Measurements from ENCODE around the gene SUB1.
"Not testable (repeated sequence)": the region's sequence is repeated elsewhere in the genome, so short reads cannot be mapped to it uniquely, and the experiment has no call there.

The SUB1 gene

DNA sequence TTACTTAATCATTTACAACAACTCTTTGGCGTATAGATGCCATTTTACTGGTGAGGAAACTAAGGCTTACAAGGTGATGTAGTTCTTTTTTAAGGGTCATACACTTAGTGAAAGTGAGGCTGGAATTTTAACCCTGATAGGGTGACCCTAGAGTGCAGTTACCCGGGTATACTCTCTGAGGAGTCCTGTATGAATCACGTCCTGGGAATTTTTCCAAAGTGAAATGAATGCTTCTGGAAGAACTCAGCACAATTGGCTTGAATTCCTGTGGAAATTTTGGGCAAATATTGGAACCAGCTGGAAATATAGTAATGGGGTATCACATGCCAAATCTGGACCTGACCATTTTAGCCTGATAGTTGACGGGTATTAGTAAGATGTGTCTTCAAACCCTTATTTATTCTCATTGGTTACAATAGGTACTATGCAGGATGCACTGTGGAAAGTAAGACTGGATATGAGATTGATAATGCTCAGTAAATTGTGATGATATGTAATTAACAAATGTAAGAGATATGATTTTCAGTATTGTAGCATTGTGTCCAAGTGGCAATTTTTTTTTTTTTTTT is 14.8 kb downstream of the SUB1 start:
- DNase-seq (ENCODE audit: low spot score): peak; percentile 50

DNA sequence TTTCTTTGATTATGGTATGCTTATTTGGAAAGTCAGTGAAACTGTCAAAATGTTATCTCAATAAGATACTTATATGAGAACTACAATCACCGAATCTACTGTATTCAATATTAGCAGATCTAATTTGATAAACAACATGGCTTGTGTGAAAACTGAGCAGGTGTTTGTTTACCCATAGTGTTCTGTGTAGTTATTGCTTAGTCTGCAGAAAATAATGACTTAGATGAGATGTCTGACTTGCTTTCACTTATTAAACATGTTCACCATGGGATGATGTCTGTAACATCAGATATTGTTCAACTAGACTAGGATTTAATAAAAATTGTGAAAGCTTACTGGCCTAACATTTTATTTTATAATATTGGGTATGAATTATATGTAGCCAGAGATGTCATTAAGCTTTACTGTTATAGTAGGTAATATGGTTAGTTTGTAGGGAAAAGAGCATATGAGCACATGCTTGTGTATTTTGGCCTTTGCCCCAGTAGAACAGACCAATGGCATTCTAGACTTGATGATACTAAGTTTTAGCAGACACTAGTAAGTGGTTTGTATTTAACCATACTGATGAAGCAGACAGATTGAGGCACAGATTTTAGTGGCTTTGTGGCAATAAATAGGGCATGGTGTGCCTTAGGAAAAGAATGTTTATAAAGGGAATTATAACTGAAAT is 16.4 kb downstream of the SUB1 start:
- no peak for DNase-seq (ENCODE audit: low spot score)

DNA sequence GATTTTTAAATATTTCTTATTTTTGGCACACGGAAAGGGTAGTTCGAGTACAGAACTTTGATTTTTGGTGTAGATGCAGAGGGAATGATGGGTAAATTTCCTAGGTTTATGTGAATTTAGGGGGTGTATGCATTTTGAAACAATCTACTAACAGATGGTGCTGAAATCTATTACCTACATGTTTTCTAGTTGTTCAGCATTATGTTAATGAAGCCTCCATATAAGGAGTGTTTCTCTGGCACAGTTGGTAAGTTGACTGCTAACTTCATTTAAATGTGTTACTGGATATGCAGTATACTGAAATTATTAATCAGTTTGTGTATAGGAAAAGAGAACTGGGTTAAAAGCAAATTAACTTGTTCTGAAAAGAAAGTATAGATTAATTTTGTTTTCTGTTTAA is 17.5 kb downstream of the SUB1 start:
- DNase-seq (ENCODE audit: low spot score): no peak

DNA sequence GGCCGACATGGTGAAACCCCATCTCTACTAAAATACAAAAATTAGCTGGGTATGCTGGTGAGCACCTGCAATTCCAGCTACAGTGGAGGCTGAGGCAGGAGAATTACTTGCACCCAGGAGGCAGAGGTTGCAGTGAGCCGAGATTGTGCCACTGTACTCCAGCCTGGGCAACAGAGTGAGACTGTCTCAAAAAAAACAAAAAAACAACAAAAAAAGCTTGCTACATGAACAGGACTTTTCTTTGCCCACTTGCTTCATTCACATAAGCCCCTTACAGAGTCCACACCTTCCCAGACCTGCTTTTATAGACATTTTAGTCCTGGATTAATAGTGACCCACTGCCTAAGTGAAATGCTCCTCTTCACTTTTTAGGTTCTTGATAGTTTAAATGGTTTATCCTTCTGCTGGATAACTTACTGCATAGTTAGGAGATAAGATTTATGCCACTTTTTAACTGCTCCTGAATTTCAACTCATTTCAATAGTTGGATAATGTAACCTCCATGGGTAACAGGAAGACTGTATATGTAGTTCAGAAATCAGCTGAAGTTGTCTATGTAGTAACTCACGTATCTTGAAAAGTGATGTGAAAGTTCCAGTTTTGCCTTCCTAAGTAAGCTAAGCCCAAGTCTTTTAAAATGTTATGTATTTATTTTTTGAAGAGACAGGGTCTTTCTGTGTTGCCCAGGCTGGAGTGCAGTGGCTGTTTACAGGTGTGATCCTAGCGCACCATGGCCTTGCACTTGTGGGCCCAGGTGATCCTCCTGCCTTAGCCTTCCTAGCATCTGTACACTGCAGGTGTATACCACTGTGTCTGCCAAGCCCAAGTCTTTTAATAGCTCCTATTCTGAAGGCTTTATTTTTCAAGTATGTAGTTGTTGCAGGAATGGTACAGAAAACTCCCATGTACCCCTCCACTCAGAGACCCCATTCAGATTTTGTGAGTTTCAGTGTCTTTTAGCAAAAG is 19.7 kb downstream of the SUB1 start:
- DNase-seq (ENCODE audit: low spot score): no peak

DNA sequence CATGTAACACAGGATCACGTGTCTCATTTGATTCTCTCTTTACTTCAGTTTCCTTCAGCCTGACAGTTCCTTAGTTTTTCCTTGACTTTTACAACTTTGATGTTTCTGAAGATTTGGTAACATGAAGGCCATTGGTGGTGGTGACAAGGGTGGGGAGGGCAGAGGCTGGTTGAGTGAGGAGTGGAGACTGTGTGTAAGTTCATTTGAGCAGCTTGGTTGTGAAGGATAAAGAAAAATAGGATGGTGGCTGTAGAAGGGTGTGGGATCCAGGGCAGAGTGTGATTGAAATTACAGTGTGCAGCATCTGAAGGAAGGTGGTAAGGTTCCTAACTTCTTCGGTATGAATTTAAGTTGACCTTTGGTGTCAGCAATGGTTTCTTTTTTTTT is 20.4 kb downstream of the SUB1 start:
- no peak for DNase-seq (ENCODE audit: low spot score)

DNA sequence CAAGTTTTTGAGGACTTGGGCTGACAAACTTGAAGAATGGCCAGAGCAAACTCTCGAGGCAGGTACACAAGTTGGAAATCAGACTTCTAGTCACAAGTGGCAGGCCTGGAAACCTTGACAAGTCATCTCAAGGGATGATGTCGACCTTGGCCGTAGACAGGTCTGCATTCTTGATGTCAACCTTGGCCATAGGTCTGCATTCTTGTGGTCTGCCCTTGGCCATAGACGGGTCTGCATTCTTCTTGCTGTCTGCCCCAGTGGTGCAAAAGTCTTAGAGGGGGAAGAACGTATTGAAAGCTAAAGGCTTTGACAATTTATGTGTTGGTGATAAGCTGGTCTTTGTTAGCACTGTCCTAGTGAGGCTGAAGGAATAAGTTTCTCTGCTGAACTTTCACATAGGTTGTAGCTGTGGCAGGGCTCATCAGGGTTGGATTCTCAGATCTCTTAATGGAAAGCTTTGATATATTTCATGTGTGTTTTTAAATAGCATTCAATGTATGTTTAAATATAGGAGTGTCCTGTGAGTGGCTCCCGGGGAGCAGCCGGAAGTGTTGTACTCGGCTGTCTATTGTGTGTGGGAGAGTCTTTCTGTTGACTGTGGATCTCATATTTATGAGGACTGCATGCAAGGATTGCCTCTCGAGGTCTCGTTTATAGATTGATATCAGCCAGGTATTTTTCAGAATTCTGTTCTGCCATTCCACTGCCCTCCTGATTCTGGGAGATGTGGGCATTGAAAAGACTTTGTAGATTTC is 27.0 kb downstream of the SUB1 start:
- DNase-seq (ENCODE audit: low spot score): no peak

DNA sequence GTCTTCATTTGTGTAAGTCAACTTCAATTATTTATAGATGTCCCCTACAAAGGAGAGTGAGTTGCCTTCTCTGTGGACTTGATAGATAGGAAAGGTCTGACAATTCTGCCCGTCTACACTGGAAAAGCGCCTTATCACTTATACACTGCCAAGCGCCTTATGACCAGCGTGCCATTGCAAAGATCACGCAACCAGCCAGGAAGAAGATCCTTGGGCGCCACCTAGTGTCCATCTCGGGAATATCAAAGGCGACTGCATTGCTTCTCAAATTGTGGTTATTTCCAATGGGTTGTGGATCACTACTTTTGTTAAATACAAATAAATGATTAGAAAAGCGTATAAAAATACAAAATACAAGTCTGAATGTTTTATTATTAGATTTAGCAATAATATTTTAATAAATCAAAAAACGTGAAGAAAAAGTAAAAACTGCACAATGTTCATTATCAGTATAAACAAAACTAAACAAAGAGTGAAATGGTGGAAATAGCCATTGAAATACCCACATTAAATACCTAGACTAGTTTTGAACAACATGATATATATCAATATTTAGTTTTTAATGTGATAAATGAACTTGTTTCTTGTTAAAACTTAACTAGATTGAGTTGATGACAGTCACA is 27.8 kb downstream of the SUB1 start:
- DNase-seq (ENCODE audit: low spot score): peak; percentile 81

DNA sequence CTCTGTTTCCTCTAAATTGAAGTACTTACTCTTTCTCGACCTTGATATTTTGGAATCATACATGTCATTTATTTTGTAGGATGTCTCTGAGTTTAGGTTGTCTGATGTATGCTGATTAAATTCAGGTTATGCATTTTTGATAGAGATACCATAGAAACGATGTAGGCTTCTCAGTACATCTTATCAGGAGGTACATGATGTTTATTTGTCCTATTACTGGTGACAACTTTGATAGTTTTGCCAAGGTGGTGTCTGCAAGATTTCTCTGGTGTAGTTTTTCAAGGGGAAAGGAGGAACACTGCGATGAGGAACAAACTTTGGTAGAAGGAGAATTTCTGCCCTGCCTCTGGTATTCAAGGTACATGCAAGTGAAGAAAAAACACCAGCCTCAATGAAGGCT is 29.9 kb downstream of the SUB1 start:
- DNase-seq (ENCODE audit: low spot score): no peak

DNA sequence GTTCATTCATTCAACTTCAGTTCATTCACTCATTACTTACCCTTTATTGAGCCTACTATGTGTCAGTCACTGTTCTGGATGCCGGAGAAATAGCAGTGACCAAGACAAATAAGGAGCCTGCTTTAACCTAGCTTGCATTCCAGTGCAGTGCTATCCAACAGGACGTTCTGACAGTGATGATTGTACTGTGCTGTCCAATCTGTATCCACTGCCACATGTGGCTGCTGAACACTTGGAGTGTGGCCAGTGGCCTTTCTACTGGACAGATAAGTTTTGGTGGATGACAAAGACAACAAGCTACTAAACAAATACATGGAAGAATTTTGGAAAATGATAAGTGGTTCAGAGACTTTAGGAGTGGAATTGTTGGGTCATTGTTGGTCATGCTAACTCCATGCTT is 33.6 kb downstream of the SUB1 start:
- DNase-seq (ENCODE audit: low spot score): no peak

DNA sequence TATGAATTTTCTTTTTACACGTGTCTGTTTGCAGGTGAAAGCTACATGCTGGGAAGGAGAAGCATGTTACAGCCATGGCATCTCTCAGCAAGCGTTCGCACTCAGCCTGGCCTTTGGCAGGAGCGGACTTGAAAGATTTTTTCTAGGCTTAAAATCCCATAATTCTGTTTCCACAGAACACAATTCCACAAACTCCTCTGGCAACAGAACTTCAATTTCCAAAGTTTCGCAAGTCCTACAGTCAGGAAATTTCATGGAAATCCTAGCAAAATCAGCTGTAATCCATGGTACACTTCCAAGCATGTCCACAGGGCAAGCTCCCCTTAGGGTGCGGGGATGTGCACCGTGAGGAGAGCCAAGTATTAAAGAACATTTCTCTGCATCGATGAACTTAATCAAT is 35.9 kb downstream of the SUB1 start:
- no peak for DNase-seq (ENCODE audit: low spot score)

DNA sequence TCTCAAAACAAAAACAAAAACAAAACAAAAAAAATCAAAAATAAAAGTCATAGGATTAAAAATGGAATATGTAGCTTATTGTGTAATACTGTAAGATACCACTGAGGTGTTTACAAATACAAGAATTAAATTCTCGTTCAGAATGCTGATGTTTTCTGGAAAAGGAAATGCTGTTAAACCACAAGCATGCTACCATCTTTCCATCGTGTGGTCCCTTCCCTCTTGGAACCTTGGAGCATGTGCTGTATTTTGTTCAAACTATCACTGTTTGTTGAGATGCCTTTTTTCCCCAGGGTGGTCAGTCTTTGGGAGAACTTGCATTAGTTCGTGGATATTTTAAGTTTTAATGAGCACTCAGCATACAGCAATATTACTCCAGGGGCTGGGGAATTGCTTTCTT is 39.7 kb downstream of the SUB1 start:
- no peak for DNase-seq (ENCODE audit: low spot score)

DNA sequence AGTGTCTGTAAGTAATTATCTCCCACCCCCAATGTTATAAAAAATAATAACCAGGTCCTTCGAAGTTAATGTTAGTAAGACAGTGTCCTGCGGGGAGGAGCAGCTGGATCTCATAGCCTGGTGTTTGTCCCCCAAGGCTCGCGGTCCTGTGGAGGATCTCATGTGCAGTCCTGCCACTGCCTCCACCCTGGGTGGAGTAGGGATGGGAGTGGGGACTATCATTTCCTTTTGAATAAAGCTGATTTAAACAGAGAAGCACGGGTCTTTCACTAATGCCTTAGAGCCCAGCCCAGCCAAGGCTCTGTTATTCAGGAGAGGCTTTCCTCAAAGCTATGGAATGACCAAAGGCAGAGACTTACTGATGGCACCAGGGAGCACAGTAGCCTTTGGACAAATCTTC is 40.2 kb downstream of the SUB1 start:
- DNase-seq (ENCODE audit: low spot score): no peak

DNA sequence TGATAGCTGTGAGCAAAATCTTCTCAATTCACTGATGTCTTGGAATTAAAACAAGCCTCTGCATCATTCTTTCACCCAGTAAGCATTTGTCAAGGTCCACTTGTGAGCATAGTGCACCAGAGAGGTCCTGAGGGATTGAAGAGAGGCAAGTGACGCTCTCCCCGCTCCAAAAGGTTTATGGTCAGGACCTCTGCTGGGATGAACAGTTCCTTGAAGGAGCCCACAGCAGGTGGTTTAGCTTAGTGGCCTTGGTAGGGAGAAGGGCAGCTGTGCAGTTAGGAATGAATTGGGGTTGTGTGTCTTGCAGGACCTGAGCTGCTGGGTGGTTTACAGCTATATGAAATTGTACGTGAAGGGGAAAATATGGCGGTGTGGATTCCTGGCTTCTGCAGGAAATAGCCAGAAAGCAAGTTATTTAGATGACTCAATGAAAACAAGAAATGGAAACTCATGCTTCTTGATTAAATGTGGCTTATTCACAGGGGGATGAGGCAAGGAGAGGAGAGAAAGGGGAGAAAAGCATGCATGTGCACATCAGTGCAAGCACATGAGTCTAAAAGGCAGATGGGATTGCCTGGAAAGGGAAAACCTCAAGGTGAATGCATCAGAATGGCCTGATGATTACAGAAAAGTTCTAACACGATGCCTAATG is 42.0 kb downstream of the SUB1 start:
- DNase-seq (ENCODE audit: low spot score): no peak

DNA sequence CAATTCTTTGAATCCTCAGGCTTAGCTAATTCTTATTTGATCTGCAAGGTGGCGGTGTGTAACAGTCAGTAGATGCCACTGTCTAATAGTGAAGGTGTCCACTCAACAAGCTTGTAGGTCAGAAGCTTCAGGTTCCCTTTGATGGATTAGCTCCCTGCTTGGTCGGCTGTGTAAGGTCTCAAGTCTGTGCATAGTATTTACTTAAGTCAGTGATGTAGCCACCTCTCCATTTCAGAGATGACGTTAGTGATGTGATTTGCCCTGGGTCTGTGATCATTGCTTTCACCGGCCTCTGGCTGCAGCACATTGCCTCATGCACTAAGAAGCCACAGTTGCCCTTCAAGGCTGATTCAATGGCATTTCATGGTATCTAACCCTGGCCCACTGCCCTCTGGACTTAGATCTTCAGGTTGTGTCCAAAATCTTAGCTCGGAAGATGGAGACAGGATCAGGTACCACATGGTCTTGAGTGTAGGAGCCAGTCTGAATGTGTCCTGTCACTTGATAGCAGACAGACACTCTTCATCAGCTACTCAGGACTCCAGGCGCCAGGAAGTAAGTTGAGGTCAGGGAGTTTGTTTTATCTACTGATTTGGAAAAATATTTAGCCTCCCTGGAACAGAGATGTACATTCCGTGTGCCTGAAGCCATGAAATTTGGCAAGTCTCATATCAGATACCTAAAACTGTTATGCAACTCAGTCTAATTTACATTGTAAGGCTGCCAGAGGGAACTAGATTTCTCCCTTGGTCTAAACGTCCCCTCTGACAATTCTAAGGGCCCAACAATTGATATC is 42.9 kb downstream of the SUB1 start:
- DNase-seq (ENCODE audit: low spot score): no peak

DNA sequence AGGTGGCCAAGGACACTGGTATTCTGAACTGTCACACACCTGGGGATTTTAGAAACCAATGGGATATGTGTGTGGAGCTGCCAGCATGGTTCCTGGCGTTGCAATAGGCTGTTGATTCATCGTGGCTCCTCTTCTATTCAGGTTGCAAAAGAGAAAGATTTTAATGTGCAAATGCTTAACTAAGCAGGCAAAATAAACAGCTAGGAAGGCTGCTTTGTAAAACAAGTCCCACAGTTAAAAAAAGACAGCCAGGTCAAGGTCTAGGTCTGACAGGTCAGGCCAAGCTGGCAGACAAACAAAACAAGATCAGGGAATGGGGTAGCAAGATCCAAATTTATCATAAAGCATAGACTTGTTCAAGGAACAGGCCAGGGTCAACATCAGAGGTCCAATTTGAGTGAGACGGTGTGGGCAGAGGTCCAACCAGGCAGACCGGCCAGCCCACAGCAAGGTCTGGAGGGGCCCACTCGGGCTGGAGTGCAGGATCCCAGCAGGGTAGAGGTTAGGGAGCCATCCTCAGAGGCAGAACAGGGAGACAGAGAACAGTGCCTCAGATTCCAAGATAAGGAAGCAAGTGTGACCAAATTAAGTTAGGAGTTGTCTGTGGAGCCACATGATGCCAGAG is 45.6 kb downstream of the SUB1 start:
- DNase-seq (ENCODE audit: low spot score): no peak

DNA sequence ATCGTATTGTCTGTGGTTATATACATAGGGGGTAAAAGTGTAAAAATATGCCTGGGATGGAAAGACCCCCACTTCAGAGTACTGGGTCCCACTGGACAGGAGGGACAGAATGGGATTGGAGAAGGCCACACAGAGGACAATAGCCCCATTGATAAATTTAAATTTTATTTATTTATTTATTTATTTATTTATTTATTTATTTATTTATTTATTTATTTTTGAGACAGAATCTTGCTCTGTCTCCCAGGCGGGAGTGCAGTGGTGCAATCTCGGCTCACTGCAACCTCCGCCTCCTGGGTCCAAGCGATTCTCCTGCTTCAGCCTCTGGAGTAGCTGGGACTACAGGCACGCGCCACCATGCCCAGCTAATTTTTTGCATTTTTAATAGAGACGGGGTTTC is 47.7 kb downstream of the SUB1 start:
- DNase-seq (ENCODE audit: low spot score): not testable (repeated sequence)

DNA sequence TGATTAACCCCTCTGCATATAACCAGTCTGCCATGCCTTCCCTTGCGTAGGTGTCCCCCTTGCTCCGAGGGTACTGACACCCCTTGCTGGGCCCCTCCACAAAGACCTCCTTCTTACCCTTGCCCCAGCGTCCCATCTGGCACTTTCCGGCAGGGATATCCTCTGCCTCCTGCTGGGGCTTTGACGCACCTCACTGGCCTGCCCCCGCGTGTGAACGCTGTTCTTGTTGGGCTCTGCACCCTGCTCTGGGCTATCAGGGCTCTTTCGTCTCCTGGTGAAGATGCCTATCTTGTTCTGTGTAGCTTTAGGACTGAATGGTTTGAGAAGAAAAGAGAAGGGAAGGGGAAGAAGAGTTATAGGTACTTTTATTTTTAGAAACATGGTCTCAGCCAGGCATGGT is 53.0 kb downstream of the SUB1 start:
- DNase-seq (ENCODE audit: low spot score): no peak

DNA sequence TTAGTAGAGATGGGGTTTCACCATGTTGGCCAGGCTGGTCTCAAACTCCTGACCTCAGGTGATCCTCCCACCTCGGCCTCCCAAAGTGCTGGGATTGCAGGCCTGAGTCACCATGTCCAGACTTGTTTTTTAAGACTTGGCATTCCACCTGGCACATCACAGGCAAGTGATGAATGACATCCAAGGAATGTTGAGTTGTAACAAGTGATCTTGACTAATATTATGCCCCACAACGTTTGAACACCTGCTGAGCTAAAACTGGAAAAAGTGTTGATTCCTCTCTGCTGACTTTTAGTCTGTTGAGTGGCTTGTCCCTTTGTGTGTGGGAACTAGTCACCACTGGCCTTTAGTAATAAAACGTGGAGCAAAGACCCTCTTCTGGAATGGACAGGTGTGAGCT is 54.6 kb downstream of the SUB1 start:
- DNase-seq (ENCODE audit: low spot score): no peak

DNA sequence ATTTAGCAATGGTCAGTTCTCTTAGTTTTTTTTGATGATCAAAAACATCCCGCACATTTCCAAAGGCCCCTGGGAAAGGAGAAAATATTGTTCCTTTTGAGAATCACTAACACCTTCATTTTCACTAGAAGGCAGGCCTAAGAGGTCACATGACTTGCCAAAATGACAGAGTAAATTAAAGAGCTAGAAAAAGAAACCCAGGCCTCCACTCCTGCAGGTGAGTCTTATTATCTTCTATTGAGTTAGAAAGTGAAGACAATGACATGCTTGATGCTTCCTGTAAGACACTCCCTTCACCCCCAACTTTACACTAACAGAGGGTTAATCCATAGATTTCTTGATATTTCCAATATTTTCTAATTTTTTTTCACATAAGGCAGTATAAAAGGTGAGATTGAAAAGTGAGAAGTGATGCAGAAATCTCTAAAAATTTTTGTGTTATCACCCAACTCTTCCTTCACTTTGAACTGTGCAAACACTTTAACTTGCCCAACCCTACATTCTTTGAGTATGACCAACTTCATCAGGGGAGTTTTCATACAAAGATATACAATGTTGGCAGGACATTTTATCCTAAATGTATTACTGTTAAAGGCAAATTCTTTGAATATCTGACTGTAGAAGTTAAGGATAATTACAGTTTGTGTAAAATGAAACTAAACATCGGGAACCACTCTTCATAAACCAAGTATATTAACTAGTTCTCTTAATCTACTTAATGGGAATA is 57.1 kb downstream of the SUB1 start:
- DNase-seq (ENCODE audit: low spot score): no peak
